HUDEP-2 (cell line): Measurements from ENCODE around the gene MALT1.
A peak's percentile ranks its signal among the peaks of the same experiment; 100 is the strongest.
"Not testable (repeated sequence)": the region's sequence is repeated elsewhere in the genome, so short reads cannot be mapped to it uniquely, and the experiment has no call there.

Experiments used
- DNase-seq, 76 experiments: peaks; one replicate each; lab custom pipeline; 2025; ENCODE audit not compliant: unreplicated experiment in 76 of 76; lab: John Stamatoyannopoulos, UW

MALT1 gene

DNA sequence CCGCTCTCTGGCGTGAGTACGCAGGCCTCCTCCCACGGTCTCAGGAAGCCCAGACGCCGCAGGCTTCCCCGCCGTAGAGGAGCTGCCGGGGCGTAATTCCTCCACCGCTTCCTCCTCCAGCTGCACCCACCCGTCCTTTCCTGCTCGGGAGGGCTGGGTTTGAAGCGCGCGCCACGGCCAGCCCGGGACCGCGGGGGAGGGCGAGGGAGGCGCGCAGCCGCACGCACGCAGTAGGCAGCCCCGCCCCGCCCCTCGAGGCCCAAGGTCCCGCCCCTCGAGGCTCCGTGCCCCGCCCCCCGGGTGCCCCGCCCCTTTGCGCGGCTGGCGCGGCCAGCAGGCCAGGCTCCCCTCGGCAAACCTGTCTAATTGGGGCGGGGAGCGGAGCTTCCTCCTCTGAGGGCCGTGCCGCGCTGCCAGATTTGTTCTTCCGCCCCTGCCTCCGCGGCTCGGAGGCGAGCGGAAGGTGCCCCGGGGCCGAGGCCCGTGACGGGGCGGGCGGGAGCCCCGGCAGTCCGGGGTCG lies at the start of gene MALT1:
MALT1 (plus strand) TSS at position 355 of the 521 bp plus-strand sequence. CDS start 179 bp downstream, outside the sequence.
- peak in 75 of 76 experiments; percentile 6 to 97 (median 85) for DNase-seq

DNA sequence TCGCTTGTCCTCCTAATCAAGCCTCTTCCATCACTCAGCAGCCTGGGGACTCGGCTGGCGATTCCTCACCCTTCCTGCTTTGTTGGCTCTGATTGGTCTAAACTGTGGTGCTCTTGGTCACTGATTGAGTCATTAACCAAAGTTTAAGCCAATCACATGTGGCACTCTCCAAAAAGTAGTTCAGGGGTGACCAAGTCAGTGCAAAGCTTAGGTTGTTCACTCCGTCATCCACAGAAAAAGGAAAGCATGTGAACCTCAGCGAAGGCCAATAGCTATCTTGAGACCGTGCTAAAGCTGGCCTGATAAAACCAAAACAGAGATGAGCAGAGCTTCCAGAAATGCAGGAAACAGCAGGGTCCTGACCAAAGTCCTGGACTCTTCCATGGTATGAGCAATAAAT lies 47.3 kb upstream of the MALT1 start:
- DNase-seq = no peak

DNA sequence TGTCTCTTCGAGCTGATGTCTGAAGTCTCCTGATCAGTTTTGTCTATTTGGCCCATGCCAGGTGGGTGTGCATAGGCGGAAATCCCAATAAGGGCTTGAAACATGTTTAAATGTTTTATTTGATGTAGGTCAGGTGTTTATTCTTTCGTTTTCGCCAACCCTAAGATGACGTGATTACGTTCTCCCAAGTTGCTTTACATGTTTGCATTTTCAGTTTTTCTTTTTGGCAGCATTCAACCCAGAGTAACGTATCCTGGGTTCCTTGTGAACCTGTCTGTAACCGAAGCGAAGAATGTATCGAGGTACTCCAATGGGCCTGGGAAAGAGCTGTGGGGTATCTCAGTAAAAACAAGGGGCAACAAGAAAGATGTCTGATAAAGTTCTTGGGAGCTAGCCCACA lies 45.4 kb upstream of the MALT1 start:
- DNase-seq = no peak

GRCh38 chr18:58630071-58630470 lies 41.2 kb upstream of the MALT1 start:
- no peak for DNase-seq

- DNase-seq = no peak
These were observed 40.0 kb upstream of the MALT1 start for GRCh38 chr18:58631301-58631700.

DNA sequence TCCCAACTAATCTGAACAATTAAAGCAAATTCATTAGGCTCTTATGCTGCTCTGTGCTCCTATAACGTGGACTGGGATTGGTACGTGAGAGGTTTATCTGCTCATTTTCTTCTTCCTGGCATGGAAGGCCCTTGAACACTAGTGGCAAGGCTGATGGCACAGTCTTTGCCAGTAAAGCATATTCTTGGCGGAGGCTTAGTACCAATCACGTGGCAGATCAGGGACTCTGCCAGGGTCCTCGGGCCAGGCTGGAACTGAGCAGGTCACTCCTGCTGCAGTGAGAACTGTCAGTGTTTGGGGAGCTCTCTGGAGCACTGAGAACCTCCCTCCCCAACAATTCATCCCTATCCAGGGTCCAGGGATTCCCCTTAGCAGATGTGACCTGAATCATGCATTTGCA lies 38.7 kb upstream of the MALT1 start:
- DNase-seq = no peak

- DNase-seq = no peak
These were observed 37.4 kb upstream of the MALT1 start for GRCh38 chr18:58633874-58634273.

DNA sequence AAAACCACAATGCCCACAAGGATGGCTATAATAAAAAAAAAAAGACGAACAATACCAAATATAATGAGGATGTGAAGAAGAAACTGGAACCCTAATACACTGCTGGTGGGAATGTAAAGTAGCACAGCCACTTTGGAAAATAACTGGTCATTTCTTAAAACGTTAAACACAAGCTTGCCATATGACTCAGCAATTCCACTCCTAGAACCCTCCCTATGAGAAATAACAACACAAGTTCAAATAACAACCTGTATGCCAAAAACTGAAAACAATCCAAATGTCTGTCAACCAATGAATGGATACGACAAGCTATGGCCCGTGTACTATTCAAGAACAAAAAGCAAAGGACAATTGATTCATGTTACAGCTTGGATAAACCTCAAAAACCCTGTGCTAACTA lies 35.4 kb upstream of the MALT1 start:
- peak in 6 of 76 experiments; percentile 2 to 35 (median 28) for DNase-seq

- no peak for DNase-seq
These were observed 34.1 kb upstream of the MALT1 start for GRCh38 chr18:58637197-58637596.

DNA sequence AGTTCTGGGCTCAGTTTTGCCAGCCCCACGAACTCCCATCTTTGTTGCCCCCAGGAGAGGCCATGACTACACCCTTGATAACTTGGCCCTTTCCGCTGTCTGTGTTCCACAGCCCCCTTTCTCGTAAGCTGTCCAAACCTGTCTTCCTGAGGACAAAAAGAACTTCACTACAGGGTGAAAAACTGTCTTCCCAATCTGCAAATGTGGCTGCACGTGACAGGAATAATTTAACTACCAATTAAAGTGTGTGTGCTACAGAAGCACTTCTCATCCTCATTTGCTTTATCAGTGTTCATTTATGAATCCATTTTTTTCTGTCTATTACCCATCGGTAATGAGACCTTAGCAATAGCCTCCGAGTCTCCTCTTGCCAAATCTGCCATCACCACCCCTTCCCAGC lies 33.3 kb upstream of the MALT1 start:
- DNase-seq = no peak

GRCh38 chr18:58638441-58638840 lies 32.8 kb upstream of the MALT1 start:
- no peak for DNase-seq

DNA sequence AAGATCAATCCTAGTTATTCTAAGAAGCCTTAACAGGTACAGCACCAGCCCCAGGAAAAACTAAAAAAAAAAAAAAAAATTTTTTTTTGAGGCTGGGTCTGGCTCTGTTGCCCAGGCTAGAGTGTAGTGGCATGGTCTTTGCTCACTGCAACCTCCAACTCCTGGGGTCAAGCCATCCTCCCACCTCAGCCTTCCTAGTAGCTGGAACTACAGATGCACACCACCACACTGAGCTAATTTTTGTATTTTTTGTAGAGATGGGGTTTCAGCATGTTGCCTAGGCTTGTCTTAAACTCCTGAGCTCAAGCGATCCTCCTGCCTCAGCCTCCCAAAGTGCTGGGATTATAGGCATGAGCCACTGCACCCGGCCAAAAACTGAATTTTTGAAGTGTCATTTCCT lies 32.0 kb upstream of the MALT1 start:
- DNase-seq = no peak

GRCh38 chr18:58639751-58640427 lies 31.4 kb upstream of the MALT1 start:
- no peak for DNase-seq

- DNase-seq = no peak
These were observed 30.8 kb upstream of the MALT1 start for GRCh38 chr18:58640428-58640805.

GRCh38 chr18:58640891-58641610 lies 30.2 kb upstream of the MALT1 start:
- no peak for DNase-seq

- DNase-seq = not testable (repeated sequence)
These were observed 27.7 kb upstream of the MALT1 start for GRCh38 chr18:58643557-58643956.

- no peak for DNase-seq
These were observed 25.9 kb upstream of the MALT1 start for GRCh38 chr18:58645398-58645797.

GRCh38 chr18:58646334-58646862 lies 24.9 kb upstream of the MALT1 start:
- DNase-seq = no peak

- DNase-seq = no peak
These were observed 21.1 kb upstream of the MALT1 start for GRCh38 chr18:58649966-58650816.

- not testable (repeated sequence) for DNase-seq
These were observed 20.4 kb upstream of the MALT1 start for GRCh38 chr18:58650830-58651229.
